NT2/D1 (cell line): ENCODE data around the gene SERPINE2.

ENCODE experiments used
- YY1 ChIP-seq: IDR thresholded peaks from 2 replicates; pipeline ENCODE4 v1.6.1; 2011; ENCODE audit not compliant: insufficient read length, insufficient read depth
- ZNF274 ChIP-seq: IDR thresholded peaks from 2 replicates; pipeline ENCODE4 v1.6.1; 2011; ENCODE audit warnings: mild to moderate bottlenecking, low read depth, low read length

GRCh38 chr2:224016963-224017362 is 22.1 kb downstream of the SERPINE2 start:
- TF ChIP-seq ZNF274 (no peak), YY1 (no peak)
